Colonic mucosa (tissue), 4 donors: ENCODE measurements around the gene TMEM213. TPM values are rescaled to one million over a fixed set of nuclear protein-coding genes. Genes with fewer than 3 reads are reported as not detected.
A peak's percentile ranks its signal among the peaks of the same experiment; 100 is the strongest.

ENCODE experiments used
- DNase-seq: peaks from one replicate; pipeline ENCODE4 v3.0.0-alpha.2; 2020
- H3K27ac ChIP-seq: fragments of 200-600 bp; one replicate; pipeline ENCODE4 v1.8.0; 2021
- H3K27me3 ChIP-seq: fragments of 200-600 bp; one replicate; pipeline ENCODE4 v1.8.0; 2021
- H3K36me3 ChIP-seq: fragments of 200-600 bp; one replicate; pipeline ENCODE4 v1.8.0; 2021
- H3K4me1 ChIP-seq: fragments of 200-600 bp; one replicate; pipeline ENCODE4 v1.8.0; 2021; ENCODE audit warnings: mild to moderate bottlenecking
- H3K4me3 ChIP-seq: fragments of 200-600 bp; one replicate; pipeline ENCODE4 v1.8.0; 2021
- H3K9ac ChIP-seq, 2 donors: one replicate each; pipeline ENCODE4 v1.7.0; 2013; ENCODE audit warnings: control low read depth in 2 of 2, low read depth in 2 of 2, low read length in 2 of 2
- H3K9me3 ChIP-seq: fragments of 200-600 bp; one replicate; pipeline ENCODE4 v1.8.0; 2021
- intact Hi-C: fragments of 100-400 bp; cut with DNase I; formaldehyde crosslinking; loops from one replicate; pipeline ENCODE4 v1.14.1; 2022
- total RNA-seq, 2 donors: library from RNA; stranded (reverse); fragmentation: NEBNext Ultra II Directional in 1 of 2; extraction: Animal tissue kit (Norgen Biotek cat#: 25700) in 1 of 2; gene quantifications; one replicate each; pipeline ENCODE4 v1.2.1, GENCODE V29; 2021
- TF ChIP-seq, protein P1 (sequence below): fragments of 200-600 bp; IDR thresholded peaks from one replicate; pipeline ENCODE4 v1.8.0; 2022; ENCODE audit warnings: antibody characterized with exemption, mild to moderate bottlenecking
- donor health status: healthy.
- donor health status: DM: no; HTN: no; CAD: no.
- donor health status: DM: no; HTN: no; CAD: no.

Gene TMEM213
- total RNA-seq, 2 donors from 2014 or later, result not detected

DNA sequence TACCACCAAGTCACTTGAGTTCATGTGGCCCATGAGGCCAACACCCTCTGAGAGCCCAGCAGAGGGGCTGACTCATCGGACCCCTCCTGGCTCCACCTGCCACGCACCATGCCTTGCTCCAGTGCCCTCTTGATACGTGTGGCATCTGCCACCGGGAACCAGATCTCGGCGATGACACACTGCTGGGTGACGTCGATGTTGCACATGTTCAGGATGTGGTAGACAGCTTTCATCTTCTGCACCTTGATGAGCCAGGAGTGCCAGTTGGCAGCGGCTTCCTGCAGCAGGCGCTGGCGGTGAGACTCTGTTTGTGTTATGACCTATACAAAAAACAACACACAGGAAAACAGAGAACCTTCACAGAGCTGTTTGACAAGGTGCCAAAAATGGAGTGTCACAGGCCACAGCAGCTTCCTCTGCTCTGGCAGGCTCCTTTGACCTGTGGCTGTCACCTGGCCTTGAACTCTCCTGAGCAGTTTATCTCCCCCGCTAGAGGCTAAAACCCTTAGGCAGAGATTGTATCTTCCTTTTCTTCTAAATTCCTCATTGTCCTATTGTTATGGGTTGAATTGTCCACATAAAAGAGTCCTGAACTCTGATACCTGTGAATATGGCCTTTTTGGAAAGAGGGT lies 45.2 kb upstream of the TMEM213 start:
- no peak overlapping the region for H3K27ac ChIP-seq
- H3K9ac ChIP-seq, result no peak overlapping the region
- H3K36me3 ChIP-seq, result no peaks in the 10 kb centered on the region
- H3K27me3 ChIP-seq, result no peaks in the 10 kb centered on the region
- DNase-seq, result peak; percentile 23
- TF ChIP-seq, protein P1, sequence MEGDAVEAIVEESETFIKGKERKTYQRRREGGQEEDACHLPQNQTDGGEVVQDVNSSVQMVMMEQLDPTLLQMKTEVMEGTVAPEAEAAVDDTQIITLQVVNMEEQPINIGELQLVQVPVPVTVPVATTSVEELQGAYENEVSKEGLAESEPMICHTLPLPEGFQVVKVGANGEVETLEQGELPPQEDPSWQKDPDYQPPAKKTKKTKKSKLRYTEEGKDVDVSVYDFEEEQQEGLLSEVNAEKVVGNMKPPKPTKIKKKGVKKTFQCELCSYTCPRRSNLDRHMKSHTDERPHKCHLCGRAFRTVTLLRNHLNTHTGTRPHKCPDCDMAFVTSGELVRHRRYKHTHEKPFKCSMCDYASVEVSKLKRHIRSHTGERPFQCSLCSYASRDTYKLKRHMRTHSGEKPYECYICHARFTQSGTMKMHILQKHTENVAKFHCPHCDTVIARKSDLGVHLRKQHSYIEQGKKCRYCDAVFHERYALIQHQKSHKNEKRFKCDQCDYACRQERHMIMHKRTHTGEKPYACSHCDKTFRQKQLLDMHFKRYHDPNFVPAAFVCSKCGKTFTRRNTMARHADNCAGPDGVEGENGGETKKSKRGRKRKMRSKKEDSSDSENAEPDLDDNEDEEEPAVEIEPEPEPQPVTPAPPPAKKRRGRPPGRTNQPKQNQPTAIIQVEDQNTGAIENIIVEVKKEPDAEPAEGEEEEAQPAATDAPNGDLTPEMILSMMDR, result no peak
- H3K9me3 ChIP-seq, result no peaks in the 10 kb centered on the region
- H3K4me1 ChIP-seq, result no peaks in the 10 kb centered on the region
- intact Hi-C loops, result no loop called here
- no peak overlapping the region for H3K4me3 ChIP-seq

DNA sequence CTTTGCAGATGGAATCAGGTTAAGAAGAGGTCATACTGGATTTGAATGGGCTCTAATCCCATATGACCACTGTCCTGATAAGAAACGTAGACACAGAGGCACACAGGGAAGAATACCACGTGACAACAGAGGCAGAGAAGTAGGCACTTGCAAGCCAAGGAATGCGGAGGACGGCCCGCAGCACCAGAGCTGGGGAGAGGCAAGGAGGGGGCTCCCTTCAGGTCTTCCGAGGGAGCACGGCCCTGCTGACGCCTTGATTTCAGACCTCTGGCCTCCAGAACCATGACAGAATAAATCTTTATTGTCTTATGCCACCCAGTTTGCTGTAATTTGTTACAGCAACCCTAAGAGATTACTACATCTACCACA lies 44.7 kb upstream of the TMEM213 start:
- Histone ChIP-seq H3K4me3 (no peak overlapping the region), H3K27ac (no peak overlapping the region), H3K9ac (no peak overlapping the region), H3K36me3 (no peaks in the 10 kb centered on the region), H3K27me3 (no peaks in the 10 kb centered on the region), H3K9me3 (no peaks in the 10 kb centered on the region), H3K4me1 (no peaks in the 10 kb centered on the region)
- TF ChIP-seq, protein P1, result no peak
- intact Hi-C loops, result no loop called here
- no peak for DNase-seq

GRCh38 chr7:138753610-138754009 lies 44.2 kb upstream of the TMEM213 start:
- TF ChIP-seq, protein P1, result no peak
- Histone ChIP-seq H3K4me3 (no peak overlapping the region), H3K4me1 (no peaks in the 10 kb centered on the region), H3K27me3 (no peaks in the 10 kb centered on the region), H3K9me3 (no peaks in the 10 kb centered on the region), H3K27ac (no peak overlapping the region), H3K36me3 (no peaks in the 10 kb centered on the region), H3K9ac (no peak overlapping the region)
- intact Hi-C loops, result no loop called here
- no peak for DNase-seq

GRCh38 chr7:138755331-138755747 lies 42.5 kb upstream of the TMEM213 start:
- H3K4me3 ChIP-seq, result no peak overlapping the region
- no peaks in the 10 kb centered on the region for H3K9me3 ChIP-seq
- no peak overlapping the region for H3K27ac ChIP-seq

GRCh38 chr7:138755842-138756590 lies 41.8 kb upstream of the TMEM213 start:
- H3K9me3 ChIP-seq, result no peaks in the 10 kb centered on the region
- H3K27ac ChIP-seq, result no peak overlapping the region
- H3K9ac ChIP-seq, result no peak overlapping the region

More at GRCh38 chr7:138755331-138755747, 42.5 kb upstream of the TMEM213 start:
- Histone ChIP-seq H3K9ac (no peak overlapping the region), H3K36me3 (no peaks in the 10 kb centered on the region), H3K27me3 (no peaks in the 10 kb centered on the region), H3K4me1 (no peaks in the 10 kb centered on the region)
- intact Hi-C loops, result no loop called here
- TF ChIP-seq, protein P1, result no peak
- DNase-seq, result no peak

More at GRCh38 chr7:138755842-138756590, 41.8 kb upstream of the TMEM213 start:
- Histone ChIP-seq H3K27me3 (no peaks in the 10 kb centered on the region), H3K4me3 (no peak overlapping the region), H3K4me1 (no peaks in the 10 kb centered on the region), H3K36me3 (no peaks in the 10 kb centered on the region)
- TF ChIP-seq, protein P1, result no peak
- DNase-seq, result no peak
- intact Hi-C loops, result no loop called here
